Kidney (tissue), 14 donors: ENCODE data around the gene STAG1. TPM values are rescaled to one million over a fixed set of nuclear protein-coding genes. Genes with fewer than 3 reads are reported as not detected.

Experiments
- DNase-seq, 5 donors: peaks; one replicate each; pipeline ENCODE4 v3.0.0-alpha.2; 2013 to 2020
- FAIRE-seq: peaks from 2 replicates; lab custom pipeline; 2012; peaks lifted over from hg19 to GRCh38; lab: Jason Lieb, UNC
- H3K27ac ChIP-seq, 2 donors: one replicate each; pipeline ENCODE4 v1.7.0; 2013; ENCODE audit warnings: low read depth in 2 of 2, low read length in 2 of 2, inconsistent platforms in 1 of 2
- H3K27me3 ChIP-seq: one replicate; pipeline ENCODE4 v1.7.1; 2013; ENCODE audit warnings: low read length, inconsistent platforms; ENCODE audit not compliant: control insufficient read depth, insufficient read depth
- H3K36me3 ChIP-seq, 3 donors: one replicate each; pipeline versions ENCODE4 v1.7.0 to v1.7.1; 2013; ENCODE audit warnings: low read length in 3 of 3, control low read depth in 1 of 3, inconsistent platforms in 1 of 3; ENCODE audit not compliant: insufficient read depth in 3 of 3, control insufficient read depth in 2 of 3
- H3K4me1 ChIP-seq, 3 donors: one replicate each; pipeline versions ENCODE4 v1.7.0 to v1.7.1; 2013; ENCODE audit warnings: low read length in 3 of 3, inconsistent platforms in 1 of 3, low read depth in 1 of 3; ENCODE audit not compliant: control insufficient read depth in 2 of 3, insufficient read depth in 2 of 3
- H3K4me3 ChIP-seq, 3 donors: one replicate each; pipeline versions ENCODE4 v1.7.0 to v1.8.1; 2013; ENCODE audit warnings: low read length in 3 of 3, control low read depth in 1 of 3, inconsistent platforms in 1 of 3
- H3K9ac ChIP-seq, 3 donors: one replicate each; pipeline versions ENCODE4 v1.7.0 to v1.7.1; 2013; ENCODE audit warnings: low read length in 3 of 3, control low read depth in 1 of 3, inconsistent platforms in 1 of 3
- H3K9me3 ChIP-seq, 3 donors: one replicate each; pipeline versions ENCODE4 v1.7.0 to v1.7.1; 2013; ENCODE audit warnings: low read length in 3 of 3, control low read depth in 1 of 3, inconsistent platforms in 1 of 3; ENCODE audit not compliant: control insufficient read depth in 2 of 3, insufficient read depth in 1 of 3
- intact Hi-C: fragments of 100-400 bp; cut with DNase I; formaldehyde crosslinking; loops from one replicate; pipeline ENCODE4 v1.11.1; 2022
- polyA plus RNA-seq: library from polyadenylated mRNA; stranded (reverse); fragments of 350-450 nt; fragmentation: Illumina TruSeq; extraction: RNeasy Lipid Tissue Mini Kit (QIAGEN cat#74804); gene quantifications from one replicate; pipeline ENCODE4 v1.2.3, GENCODE V29; 2014; ENCODE audit warnings: low read depth, low replicate concordance; ENCODE audit not compliant: insufficient read depth
- total RNA-seq: library from RNA; stranded (reverse); fragmentation: NEBNext Ultra II Directional; extraction: Animal tissue kit (Norgen Biotek cat#: 25700); gene quantifications from one replicate; pipeline ENCODE4 v1.2.1, GENCODE V29; 2021
- TF ChIP-seq, protein P1 (sequence below): IDR thresholded peaks from 3 replicates; pipeline ENCODE4 v1.5.1; 2012; ENCODE audit warnings: mild to moderate bottlenecking, moderate library complexity, borderline replicate concordance; ENCODE audit not compliant: insufficient read depth; ENCODE audit errors: extremely low read depth
- donor health status: control.
- donor health status: control.
- donor health status: control.
- donor health status: control.
- donor health status: control.
- donor health status: DM: yes; HTN: yes; CAD: no.
- donor health status: Normal renal cell carcinoma (clear cell type).

STAG1 gene
- total and polyA plus RNA-seq, 2 donors from 2014 or later: 7.8 to 49.9 TPM

DNA sequence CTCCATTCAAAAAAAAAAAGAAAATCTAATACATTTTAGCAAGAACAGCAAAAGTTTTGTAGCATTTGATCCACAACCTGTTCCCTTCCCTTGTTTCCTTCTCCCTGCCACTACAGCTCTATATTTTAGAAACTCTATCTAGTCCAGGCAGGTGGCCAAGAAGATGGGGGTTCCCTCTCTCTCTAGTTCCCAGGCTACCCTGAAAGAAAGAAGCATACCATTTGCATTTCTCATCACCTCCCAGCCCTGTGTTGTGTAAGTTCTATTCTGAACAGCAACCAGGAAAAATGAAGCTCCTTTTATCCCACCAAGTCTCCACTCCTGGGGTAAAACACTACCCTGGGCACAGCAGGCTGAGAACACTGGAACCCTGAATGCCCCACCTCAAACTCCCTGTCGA is 402.0 kb downstream of the STAG1 start:
- no peak overlapping the region for H3K4me3 ChIP-seq
- FAIRE-seq (no peak), DNase-seq (no peak)
- no peaks in the 10 kb centered on the region for H3K9me3 ChIP-seq
- H3K27me3 ChIP-seq: no peaks in the 10 kb centered on the region
- H3K9ac ChIP-seq: no peak overlapping the region
- peaks cover 0 to 7% (median 0%) of the 10 kb centered on the region in 3 donors for H3K36me3 ChIP-seq
- H3K4me1 ChIP-seq: no peaks in the 10 kb centered on the region
- TF ChIP-seq, protein P1, sequence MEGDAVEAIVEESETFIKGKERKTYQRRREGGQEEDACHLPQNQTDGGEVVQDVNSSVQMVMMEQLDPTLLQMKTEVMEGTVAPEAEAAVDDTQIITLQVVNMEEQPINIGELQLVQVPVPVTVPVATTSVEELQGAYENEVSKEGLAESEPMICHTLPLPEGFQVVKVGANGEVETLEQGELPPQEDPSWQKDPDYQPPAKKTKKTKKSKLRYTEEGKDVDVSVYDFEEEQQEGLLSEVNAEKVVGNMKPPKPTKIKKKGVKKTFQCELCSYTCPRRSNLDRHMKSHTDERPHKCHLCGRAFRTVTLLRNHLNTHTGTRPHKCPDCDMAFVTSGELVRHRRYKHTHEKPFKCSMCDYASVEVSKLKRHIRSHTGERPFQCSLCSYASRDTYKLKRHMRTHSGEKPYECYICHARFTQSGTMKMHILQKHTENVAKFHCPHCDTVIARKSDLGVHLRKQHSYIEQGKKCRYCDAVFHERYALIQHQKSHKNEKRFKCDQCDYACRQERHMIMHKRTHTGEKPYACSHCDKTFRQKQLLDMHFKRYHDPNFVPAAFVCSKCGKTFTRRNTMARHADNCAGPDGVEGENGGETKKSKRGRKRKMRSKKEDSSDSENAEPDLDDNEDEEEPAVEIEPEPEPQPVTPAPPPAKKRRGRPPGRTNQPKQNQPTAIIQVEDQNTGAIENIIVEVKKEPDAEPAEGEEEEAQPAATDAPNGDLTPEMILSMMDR: no peak
- intact Hi-C loops: no loop called here
- no peak overlapping the region for H3K27ac ChIP-seq

DNA sequence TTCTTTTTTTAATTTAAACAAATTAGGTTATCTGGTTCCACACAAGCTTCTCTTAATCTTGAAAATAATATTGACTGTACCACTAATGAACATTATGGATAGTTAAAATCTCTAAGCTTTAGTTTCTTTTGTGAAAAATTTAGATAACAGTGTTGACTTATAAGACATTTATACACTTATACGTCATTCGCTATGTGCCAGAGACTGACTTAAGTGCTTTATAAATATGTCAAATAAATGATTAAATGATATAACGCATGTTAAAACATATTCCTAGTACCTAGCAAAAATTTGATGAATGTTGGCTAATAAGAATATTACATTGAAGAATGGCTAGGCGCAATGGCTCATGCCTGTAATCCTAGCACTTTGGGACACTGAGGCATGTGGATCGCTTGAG is 405.7 kb downstream of the STAG1 start:
- no peak for FAIRE-seq
- intact Hi-C loops: no loop called here

DNA sequence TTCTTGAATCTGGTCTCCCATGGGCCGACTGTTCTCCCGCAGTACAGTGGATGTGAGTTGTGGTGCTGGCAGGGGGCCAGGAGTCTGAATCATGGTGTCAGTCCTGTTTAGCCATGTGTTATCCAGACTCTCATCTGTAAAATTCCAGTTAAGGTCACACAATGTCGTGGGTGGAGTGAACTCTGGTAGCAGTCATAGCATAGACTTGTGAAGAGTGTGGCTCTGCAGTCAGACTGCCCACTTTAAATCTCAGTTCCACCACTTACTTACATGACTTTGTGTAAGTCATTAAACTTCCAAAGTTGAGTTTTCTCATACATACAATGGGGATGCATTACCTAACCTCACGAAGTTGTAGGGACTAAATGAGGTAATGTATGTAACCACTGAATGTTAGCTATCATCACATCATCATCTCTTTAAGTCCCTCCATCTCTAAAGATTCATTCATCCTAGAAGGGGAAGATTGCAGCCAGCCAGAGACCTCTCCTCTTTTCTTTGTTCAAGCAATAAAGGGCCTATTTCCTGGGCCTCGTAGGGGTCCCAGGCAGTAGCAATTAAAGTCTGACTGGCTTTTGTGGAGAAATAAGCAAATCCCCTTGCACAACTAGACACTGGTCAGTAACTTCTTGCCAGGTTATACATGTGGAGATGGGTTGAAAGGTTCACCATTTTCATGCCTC is 408.2 kb downstream of the STAG1 start:
- no peak overlapping the region for H3K27ac ChIP-seq
- H3K4me1 ChIP-seq: peaks cover 0 to 5% (median 5%) of the 10 kb centered on the region in 3 donors
- TF ChIP-seq, protein P1: no peak
- H3K9ac ChIP-seq: no peak overlapping the region
- H3K36me3 ChIP-seq: peaks cover 0 to 3% (median 2%) of the 10 kb centered on the region in 3 donors
- peak in 3 of 5 donors; percentile 10 to 94 (median 30) for DNase-seq
- intact Hi-C loops: no loop called here
- H3K27me3 ChIP-seq: no peaks in the 10 kb centered on the region
- H3K4me3 ChIP-seq: no peak overlapping the region
- peak; percentile 3 for FAIRE-seq
- no peaks in the 10 kb centered on the region for H3K9me3 ChIP-seq

More for the DNA sequence above, 405.7 kb downstream of the STAG1 start:
- no peaks in the 10 kb centered on the region for H3K9me3 ChIP-seq
- no peak overlapping the region for H3K4me3 ChIP-seq
- no peak overlapping the region for H3K27ac ChIP-seq
- TF ChIP-seq, protein P1: no peak
- H3K36me3 ChIP-seq: peaks cover 0 to 7% (median 2%) of the 10 kb centered on the region in 3 donors
- peaks cover 0 to 5% (median 5%) of the 10 kb centered on the region in 3 donors for H3K4me1 ChIP-seq
- H3K9ac ChIP-seq: no peak overlapping the region
- DNase-seq: no peak
- no peaks in the 10 kb centered on the region for H3K27me3 ChIP-seq
